GM10248 (cell line): ENCODE results near the gene PI4KA.

Experiments used
- CTCF ChIA-PET: fragments of 300-600 bp; sonication (Branson Sonifier 250); formaldehyde crosslinking; extraction: SDS; loops from one replicate; lab custom pipeline; 2021; ENCODE audit warnings: antibody characterized with exemption; lab: Yijun Ruan, JAX
- POLR2A ChIA-PET: fragments of 350-650 bp; sonication (Branson Sonifier 250); formaldehyde crosslinking; extraction: SDS; loops from one replicate; lab custom pipeline; 2020; ENCODE audit warnings: antibody characterized with exemption; lab: Yijun Ruan, JAX
- DNase-seq: peaks from one replicate; pipeline ENCODE4 v3.0.0; 2012; ENCODE audit errors: extremely low spot score
- TF ChIP-seq, protein P1 (sequence below): IDR thresholded peaks from 2 replicates; pipeline ENCODE4 v1.5.1; 2012; ENCODE audit warnings: mild to moderate bottlenecking, low read depth; ENCODE audit errors: extremely low read depth, missing control alignments, control extremely low read depth

The PI4KA gene

DNA sequence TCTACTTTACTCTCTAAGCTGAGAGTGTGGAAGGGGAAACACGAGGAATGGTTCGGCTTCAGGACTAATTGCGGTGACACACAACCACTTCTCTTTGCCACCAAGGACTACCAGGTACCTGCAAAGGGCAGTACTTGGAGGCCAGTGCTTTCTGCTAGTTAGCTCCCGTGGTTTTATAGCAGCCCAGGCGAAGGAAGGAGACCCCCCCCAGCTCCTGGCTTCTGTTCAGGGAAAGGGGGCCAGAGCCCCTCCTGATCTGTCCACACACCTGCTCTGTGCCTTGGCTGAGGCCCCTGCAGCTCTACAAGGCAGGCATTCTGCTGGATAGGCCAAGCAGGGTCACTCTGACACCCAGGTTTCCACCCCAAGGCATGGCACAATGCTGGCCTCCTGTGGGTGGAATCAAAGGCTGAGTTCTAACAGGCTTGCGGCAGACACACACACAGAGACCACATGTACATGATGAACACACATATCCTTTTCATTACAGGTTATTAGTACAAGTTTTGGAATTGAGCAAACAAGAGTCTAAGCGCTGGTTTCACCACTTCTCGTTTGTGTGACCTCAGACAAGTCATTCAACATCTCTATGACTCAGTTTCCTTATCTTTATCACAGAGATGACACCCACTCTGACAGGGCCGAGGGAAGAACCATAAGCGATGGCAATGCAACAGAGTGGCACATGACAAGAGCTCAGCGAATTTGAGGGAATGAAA is 77.2 kb downstream of the PI4KA start:
- TF ChIP-seq, protein P1, sequence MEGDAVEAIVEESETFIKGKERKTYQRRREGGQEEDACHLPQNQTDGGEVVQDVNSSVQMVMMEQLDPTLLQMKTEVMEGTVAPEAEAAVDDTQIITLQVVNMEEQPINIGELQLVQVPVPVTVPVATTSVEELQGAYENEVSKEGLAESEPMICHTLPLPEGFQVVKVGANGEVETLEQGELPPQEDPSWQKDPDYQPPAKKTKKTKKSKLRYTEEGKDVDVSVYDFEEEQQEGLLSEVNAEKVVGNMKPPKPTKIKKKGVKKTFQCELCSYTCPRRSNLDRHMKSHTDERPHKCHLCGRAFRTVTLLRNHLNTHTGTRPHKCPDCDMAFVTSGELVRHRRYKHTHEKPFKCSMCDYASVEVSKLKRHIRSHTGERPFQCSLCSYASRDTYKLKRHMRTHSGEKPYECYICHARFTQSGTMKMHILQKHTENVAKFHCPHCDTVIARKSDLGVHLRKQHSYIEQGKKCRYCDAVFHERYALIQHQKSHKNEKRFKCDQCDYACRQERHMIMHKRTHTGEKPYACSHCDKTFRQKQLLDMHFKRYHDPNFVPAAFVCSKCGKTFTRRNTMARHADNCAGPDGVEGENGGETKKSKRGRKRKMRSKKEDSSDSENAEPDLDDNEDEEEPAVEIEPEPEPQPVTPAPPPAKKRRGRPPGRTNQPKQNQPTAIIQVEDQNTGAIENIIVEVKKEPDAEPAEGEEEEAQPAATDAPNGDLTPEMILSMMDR: no peak
- POLR2A ChIA-PET: no interaction called here
- DNase-seq: no peak
- CTCF ChIA-PET: interaction anchor here (1.3 kb wide), 1 partner anchor 325 kb away, joined by 3 read pairs; no protein-coding TSS in a partner anchor

DNA sequence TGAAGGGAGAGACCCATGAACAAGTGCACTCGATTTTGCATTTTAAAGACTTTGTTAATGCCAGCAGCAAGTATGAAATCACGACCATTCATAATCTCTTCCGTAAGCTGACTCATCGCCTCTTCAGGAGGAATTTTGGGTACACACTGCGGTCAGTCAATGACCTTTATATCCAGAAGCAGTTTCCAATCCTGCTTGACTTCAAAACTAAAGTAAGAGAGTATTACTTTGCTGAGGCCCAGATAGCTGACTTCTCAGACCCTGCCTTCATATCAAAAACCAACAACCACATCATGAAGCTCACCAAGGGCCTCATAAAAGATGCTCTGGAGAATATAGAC is 78.8 kb downstream of the PI4KA start:
- TF ChIP-seq, protein P1: no peak
- POLR2A ChIA-PET: no interaction called here
- DNase-seq: no peak
- CTCF ChIA-PET: interaction anchor here (1.1 to 1.9 kb wide), 2 partner anchors 38 to 106 kb away, joined by 3 to 7 read pairs; no protein-coding TSS in a partner anchor

DNA sequence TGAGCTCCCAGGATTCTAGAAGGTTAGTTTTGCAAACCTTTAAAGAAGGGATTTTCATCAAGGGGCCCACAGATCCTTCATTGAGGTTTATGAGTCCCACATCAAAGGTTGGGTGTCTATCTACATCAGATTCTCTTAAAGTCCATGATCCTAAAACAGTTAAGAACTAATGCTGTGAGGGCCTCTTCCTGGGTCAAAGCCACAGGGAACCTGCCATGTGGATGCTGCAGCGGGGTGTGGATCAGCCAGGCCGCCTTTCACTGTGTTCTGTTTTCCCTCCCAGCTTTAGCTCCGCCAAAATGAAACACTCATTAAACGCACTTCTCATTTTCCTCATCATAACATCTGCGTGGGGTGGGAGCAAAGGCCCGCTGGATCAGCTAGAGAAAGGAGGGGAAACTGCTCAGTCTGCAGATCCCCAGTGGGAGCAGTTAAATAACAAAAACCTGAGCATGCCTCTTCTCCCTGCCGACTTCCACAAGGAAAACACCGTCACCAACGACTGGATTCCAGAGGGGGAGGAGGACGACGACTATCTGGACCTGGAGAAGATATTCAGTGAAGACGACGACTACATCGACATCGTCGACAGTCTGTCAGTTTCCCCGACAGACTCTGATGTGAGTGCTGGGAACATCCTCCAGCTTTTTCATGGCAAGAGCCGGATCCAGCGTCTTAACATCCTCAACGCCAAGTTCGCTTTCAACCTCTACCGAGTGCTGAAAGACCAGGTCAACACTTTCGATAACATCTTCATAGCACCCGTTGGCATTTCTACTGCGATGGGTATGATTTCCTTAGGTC is 79.4 kb downstream of the PI4KA start:
- CTCF ChIA-PET: interaction anchor here (1.1 to 1.9 kb wide), 2 partner anchors 38 to 107 kb away, joined by 3 to 7 read pairs; no protein-coding TSS in a partner anchor
- POLR2A ChIA-PET: no interaction called here
- no peak for DNase-seq
- TF ChIP-seq, protein P1: no peak

DNA sequence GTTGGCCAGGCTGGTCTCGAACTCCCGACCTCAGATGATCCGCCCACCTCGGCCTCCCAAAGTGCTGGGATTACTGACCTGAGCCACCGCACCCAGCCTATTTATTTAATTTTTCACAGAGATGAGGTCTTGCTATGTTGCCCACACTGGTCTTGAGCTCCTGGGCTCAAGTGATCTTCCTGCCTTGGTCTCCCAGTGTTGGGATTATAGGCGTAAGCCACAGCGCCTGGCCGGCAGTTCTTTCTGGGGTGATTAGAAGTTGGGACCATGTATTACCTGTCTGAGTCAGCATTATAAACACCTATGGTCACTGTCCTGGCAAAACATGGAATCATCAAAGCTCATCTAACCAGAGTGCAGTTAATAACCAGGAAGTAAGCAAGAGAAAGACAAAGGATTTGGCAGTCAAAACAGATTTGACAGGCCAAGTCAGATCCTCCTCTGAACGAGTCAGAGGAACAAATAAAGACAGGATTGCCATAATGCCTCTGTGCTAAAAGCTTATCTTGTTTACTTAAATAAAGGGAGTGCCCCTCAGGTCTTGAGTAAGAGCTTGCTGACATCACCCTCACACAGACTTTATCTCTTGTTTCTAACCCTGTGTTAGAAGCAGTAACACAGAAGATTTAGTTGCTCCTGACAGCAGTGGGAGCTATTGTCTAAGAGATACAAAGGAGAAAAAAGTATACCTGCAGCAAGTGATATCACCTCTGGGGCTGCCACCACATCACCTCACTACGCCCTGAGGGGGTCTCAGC is 81.0 kb downstream of the PI4KA start:
- DNase-seq: no peak
- ChIA-PET CTCF (interaction anchor here (1.1 kb wide), 2 partner anchors 10 to 36 kb away, joined by 4 read pairs; no protein-coding TSS in a partner anchor), POLR2A (interaction anchor here (0.6 kb wide), 1 partner anchor 811 kb away, joined by 4 read pairs; no protein-coding TSS in a partner anchor)
- TF ChIP-seq, protein P1: no peak

DNA sequence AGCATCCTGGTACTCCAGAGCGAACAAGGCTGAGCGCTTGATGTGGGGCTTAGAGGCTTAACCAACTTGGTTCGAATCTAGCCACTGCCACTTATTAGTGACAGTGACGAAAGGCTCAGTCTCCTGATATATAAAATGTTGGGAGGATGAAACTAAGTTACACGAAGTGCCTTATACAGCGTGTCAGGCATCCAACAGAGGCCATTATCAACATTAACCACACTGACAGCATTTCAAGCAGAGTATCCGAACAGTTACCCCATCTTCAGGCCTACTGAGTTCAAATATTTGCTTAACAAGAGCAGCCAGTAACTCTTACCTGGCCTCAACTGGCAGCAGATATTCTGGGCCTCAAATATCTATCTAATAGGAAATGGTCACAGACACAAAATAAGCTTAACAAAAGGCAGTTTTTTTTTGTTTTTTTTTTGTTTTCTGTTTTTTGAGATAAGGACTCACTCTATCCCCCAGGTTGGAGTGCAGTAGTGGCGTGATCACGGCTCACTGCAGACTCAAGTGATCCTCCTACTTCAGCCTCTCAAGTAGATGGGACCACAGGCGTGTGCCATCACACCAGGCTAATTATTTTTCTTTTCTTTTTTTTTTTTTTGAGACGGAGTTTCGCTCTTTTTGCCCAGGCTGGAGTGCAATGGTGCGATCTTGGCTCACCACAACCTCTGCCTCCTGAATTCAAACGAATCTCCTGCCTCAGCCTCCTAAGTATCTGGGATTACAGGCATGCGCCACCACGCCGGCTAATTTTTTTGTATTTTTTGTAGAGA is 81.8 kb downstream of the PI4KA start:
- POLR2A ChIA-PET: no interaction called here
- TF ChIP-seq, protein P1: no peak
- CTCF ChIA-PET: no interaction called here
- no peak for DNase-seq
